HCT116 (cell line): ENCODE measurements around the gene C4orf50. TPM values are rescaled to one million over a fixed set of nuclear protein-coding genes. Genes with fewer than 3 reads are reported as not detected.

ENCODE experiments used
- EGR1 ChIP-seq: IDR thresholded peaks from 2 replicates; pipeline ENCODE4 v1.6.1; 2012; ENCODE audit warnings: low read depth
- RAD21 ChIP-seq: IDR thresholded peaks from 2 replicates; pipeline ENCODE4 v1.6.1; 2012; ENCODE audit warnings: low read depth, mild to moderate bottlenecking
- SIN3A ChIP-seq: IDR thresholded peaks from 2 replicates; pipeline ENCODE4 v1.6.1; 2012; ENCODE audit warnings: low read depth
- SP1 ChIP-seq: IDR thresholded peaks from 2 replicates; pipeline ENCODE4 v1.6.1; 2012; ENCODE audit warnings: low read depth
- ZFX ChIP-seq: fragments of 450-650 bp; IDR thresholded peaks from 2 replicates; pipeline ENCODE4 v1.6.1; 2017
- total RNA-seq: library from RNA; stranded (reverse); gene quantifications from one replicate; pipeline ENCODE4 v1.2.1, GENCODE V29; 2021; ENCODE audit not compliant: unreplicated experiment
- TF ChIP-seq, protein P1 (sequence below): IDR thresholded peaks from 2 replicates; pipeline ENCODE4 v1.6.1; 2011; ENCODE audit warnings: mild to moderate bottlenecking, low read length, moderate library complexity; ENCODE audit not compliant: insufficient replicate concordance; ENCODE audit errors: extremely low read depth
- TF ChIP-seq, protein P2 (sequence below), 3 experiments: fragments of 200-600 bp in 1 of 3; sonication (generic) in 1 of 3; IDR thresholded peaks in 2 of 3; conservative IDR thresholded peaks in 1 of 3; 2 replicates each; pipeline ENCODE4 v1.5.1; 2012 to 2017; ENCODE audit warnings: low read depth in 2 of 3, low read length in 2 of 3, antibody characterized with exemption in 1 of 3, borderline replicate concordance in 1 of 3, control low read depth in 1 of 3, mild to moderate bottlenecking in 1 of 3, mixed read lengths in 1 of 3, mixed run types in 1 of 3, moderate library complexity in 1 of 3; ENCODE audit not compliant: insufficient read depth in 1 of 3
- TF ChIP-seq, protein P3 (sequence below): IDR thresholded peaks from 2 replicates; pipeline ENCODE4 v1.6.1; 2012

The C4orf50 gene
- total RNA-seq, 1 experiment from 2014 or later = not detected

DNA sequence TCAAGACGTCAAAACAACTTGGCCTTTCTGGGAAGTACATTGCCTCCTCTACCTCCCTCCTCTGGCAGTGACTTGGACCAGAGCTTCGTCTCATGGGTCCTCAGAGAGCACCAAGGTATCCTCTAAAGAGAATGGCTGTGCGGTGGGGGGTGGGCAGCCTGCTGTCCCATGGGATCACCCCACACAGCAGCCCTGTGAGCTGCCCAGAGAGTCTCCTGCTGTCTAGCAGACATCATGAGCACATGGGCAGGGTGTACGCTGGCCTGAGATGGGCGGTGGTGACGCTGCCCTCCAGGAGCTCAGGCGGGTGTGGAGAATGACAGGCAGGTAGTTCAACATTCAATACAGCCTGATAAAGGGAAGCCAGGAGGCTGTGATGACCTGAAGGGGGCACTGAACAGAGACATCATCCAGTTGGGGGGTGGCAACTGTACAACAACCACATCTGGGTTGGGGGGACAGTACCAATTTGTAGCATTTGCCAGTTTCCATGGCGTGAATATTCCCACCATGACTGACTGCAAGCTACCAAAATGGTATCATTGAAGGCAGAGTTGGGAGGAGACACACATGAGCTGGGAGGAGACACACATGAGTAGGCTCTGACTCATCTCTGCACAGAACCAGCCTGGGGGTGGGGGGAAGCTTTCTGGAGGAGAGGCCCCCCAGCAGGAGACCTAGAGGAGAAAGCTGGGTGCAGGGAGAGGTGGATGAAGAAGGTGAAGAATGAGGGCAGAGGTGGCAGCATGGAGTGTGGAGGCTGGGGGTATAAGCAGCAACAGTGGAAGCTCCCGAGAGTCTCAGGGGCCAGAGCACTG is 35.9 kb downstream of the C4orf50 start (continued):
- TF ChIP-seq, protein P1, sequence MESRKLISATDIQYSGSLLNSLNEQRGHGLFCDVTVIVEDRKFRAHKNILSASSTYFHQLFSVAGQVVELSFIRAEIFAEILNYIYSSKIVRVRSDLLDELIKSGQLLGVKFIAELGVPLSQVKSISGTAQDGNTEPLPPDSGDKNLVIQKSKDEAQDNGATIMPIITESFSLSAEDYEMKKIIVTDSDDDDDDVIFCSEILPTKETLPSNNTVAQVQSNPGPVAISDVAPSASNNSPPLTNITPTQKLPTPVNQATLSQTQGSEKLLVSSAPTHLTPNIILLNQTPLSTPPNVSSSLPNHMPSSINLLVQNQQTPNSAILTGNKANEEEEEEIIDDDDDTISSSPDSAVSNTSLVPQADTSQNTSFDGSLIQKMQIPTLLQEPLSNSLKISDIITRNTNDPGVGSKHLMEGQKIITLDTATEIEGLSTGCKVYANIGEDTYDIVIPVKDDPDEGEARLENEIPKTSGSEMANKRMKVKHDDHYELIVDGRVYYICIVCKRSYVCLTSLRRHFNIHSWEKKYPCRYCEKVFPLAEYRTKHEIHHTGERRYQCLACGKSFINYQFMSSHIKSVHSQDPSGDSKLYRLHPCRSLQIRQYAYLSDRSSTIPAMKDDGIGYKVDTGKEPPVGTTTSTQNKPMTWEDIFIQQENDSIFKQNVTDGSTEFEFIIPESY = no peak
- TF ChIP-seq RAD21 (no peak), EGR1 (no peak), SP1 (no peak), SIN3A (no peak), ZFX (no peak)
- TF ChIP-seq, protein P2, sequence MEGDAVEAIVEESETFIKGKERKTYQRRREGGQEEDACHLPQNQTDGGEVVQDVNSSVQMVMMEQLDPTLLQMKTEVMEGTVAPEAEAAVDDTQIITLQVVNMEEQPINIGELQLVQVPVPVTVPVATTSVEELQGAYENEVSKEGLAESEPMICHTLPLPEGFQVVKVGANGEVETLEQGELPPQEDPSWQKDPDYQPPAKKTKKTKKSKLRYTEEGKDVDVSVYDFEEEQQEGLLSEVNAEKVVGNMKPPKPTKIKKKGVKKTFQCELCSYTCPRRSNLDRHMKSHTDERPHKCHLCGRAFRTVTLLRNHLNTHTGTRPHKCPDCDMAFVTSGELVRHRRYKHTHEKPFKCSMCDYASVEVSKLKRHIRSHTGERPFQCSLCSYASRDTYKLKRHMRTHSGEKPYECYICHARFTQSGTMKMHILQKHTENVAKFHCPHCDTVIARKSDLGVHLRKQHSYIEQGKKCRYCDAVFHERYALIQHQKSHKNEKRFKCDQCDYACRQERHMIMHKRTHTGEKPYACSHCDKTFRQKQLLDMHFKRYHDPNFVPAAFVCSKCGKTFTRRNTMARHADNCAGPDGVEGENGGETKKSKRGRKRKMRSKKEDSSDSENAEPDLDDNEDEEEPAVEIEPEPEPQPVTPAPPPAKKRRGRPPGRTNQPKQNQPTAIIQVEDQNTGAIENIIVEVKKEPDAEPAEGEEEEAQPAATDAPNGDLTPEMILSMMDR (IDR thresholded peaks at IDR 0.05 in 2 of 3, conservative IDR thresholded peaks at IDR 0.05 in 1 of 3; ENCODE audit: borderline replicate concordance in 1 of 3, insufficient read depth in 1 of 3, low read depth in 2 of 3, low read length in 2 of 3) = no peak
- TF ChIP-seq, protein P3, sequence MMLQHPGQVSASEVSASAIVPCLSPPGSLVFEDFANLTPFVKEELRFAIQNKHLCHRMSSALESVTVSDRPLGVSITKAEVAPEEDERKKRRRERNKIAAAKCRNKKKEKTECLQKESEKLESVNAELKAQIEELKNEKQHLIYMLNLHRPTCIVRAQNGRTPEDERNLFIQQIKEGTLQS = no peak
